ENCODE measurements around the gene SPATC1L. TPM values are rescaled to one million over a fixed set of nuclear protein-coding genes. Genes with fewer than 3 reads are reported as not detected.

Gene SPATC1L
- total and polyA plus RNA-seq, 7 donors, result 1.9 to 6.0 (median 3.9) TPM

DNA sequence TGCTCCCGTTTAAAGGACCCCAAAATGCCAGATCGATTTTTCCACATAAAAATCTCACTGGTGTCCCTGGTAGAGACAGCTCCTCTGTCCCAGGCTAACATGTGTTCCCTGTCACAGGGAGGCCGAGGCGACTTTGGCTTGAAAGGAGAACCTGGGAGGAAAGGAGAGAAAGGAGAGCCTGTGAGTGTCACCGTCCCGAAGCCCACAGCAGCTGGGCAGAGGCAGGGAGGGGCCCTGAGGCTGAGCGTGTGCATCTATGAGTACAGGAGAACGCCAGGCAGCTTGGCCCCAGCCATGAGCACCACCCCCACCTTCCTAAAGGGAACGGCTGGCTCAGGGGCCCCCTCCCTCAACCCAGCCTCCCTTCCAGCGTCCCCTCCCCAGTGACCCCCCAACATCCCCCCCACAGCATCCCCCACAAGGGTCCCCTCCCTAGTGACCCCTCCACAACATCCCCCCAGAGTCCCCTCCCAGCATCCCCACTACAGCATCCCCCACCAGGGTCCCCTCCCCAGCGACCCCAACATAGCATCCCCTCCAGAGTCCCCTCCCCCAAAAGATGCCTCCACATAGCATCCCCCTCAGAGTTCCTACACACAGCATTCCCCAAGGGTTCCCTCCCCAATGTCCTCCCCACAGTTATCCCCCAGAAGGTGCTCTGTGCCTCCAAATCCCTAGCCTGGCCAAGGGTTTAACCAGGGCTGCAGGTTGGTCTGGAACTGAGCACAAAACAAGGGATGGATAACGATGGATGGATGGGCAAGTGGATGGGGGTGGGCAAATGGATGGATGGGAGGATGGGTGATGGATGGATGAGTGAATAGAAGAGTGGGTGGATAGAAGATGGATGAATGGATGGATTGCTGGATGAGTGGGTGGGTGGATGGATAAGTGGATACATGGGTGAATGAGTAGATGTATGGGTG, 61.2 kb downstream of the SPATC1L start:
- intact Hi-C loops (cut with DNase I), result no loop called here
- WGBS, 3 donors, result 80 to 86% (median 82%) methylated on average over 11 to 12 of the region's 12 CpGs
- DNase-seq, result no peak

DNA sequence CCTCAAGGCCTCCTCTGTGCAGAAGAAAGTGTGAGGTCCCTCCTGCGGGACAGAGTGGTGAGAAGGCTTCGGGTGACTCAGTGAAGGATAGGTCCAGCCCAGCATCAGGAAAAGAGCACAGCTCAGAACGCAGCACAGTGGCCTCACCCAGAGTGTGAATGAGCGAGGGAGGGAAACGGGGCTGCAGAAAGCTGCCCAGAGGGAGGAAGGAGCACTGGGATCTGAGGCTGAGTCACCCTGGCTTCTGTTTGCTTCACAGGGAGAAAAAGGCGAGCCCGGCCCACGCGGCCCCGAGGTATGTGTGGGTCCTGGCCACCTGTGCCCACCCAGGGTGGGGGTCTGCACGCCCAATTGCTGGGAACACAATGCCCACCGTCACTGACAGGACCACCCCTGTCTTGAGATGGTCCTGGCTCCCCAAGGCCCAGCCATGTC, 62.0 kb downstream of the SPATC1L start:
- no peak for ATAC-seq
- Histone ChIP-seq H3K4me1 (no peaks in the 10 kb centered on the region), H3K4me3 (no peak overlapping the region), H3K27ac (no peak overlapping the region), H3K9me3 (no peaks in the 10 kb centered on the region), H3K36me3 (ENCODE audit: insufficient read depth in 1 of 2, low read depth in 1 of 2) (peaks cover 0 to 44% of the 10 kb centered on the region in 2 donors), H3K27me3 (ENCODE audit: insufficient read depth in 3 of 3, low read length in 2 of 3) (peaks cover 0 to 9% (median 0%) of the 10 kb centered on the region in 3 donors)
- intact Hi-C loops (cut with DNase I), result no loop called here
- 85 to 93% (median 86%) methylated on average over 12 of the region's 12 CpGs for WGBS, 3 donors
- DNase-seq, result no peak
- TF ChIP-seq, protein P1, sequence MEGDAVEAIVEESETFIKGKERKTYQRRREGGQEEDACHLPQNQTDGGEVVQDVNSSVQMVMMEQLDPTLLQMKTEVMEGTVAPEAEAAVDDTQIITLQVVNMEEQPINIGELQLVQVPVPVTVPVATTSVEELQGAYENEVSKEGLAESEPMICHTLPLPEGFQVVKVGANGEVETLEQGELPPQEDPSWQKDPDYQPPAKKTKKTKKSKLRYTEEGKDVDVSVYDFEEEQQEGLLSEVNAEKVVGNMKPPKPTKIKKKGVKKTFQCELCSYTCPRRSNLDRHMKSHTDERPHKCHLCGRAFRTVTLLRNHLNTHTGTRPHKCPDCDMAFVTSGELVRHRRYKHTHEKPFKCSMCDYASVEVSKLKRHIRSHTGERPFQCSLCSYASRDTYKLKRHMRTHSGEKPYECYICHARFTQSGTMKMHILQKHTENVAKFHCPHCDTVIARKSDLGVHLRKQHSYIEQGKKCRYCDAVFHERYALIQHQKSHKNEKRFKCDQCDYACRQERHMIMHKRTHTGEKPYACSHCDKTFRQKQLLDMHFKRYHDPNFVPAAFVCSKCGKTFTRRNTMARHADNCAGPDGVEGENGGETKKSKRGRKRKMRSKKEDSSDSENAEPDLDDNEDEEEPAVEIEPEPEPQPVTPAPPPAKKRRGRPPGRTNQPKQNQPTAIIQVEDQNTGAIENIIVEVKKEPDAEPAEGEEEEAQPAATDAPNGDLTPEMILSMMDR (IDR thresholded peaks at IDR 0.05), result no peak

More for the DNA sequence above, 61.2 kb downstream of the SPATC1L start:
- no peaks in the 10 kb centered on the region for H3K4me1 ChIP-seq
- H3K36me3 ChIP-seq (ENCODE audit: insufficient read depth in 1 of 2, low read depth in 1 of 2), result peaks cover 0 to 37% of the 10 kb centered on the region in 2 donors
- H3K9me3 ChIP-seq, result no peaks in the 10 kb centered on the region
- no peak for ATAC-seq
- H3K27ac ChIP-seq, result no peak overlapping the region
- peaks cover 0 to 9% (median 0%) of the 10 kb centered on the region in 3 donors for H3K27me3 ChIP-seq (ENCODE audit: insufficient read depth in 3 of 3, low read length in 2 of 3)
- TF ChIP-seq, protein P1 (IDR thresholded peaks at IDR 0.05), result no peak
- H3K4me3 ChIP-seq, result no peak overlapping the region

DNA sequence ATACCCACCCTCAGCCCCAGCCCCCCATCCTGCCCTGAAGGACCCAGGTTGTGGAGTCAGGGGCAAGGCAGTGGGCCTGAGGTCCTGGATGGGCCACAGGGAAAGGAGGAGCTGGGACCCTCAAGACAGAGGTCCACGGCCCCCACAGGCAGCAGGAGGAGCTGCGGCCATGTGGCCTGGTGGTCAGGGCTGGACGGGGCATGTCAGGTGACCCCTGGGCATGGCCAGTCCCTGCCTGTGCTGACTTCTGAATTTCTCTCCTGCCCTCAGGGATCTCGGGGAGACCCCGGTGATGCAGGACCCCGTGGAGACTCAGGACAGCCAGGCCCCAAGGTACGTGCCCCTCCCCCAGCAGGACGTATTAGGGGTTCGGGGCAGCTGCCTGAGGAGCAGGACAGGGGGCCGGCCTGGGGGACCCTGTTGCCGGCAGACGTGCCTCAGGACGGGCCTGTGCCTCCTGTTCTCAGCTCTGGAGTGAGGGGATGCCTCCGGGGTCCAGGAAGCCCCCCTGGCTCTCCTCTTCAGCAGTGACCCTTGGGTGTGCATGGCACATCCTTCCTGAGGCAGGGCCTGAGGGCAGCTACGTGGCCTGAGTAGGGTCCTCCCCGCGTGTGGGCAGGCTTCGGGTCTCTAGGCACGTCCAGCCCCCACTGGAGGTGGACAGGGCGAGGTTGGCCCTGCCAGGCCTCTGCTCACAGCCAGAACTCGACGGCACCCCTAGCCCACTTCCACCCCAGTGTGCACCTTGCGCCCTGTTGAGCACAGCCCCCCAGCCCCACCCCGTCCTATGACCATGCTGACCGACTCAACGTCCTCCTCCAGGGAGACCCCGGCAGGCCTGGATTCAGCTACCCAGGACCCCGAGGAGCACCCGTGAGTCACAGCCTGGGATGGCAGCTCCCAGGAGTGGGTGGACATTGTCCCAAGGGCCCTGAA, 62.7 kb downstream of the SPATC1L start:
- Histone ChIP-seq H3K4me3 (no peak overlapping the region), H3K4me1 (no peaks in the 10 kb centered on the region), H3K27ac (no peak overlapping the region), H3K27me3 (ENCODE audit: insufficient read depth in 3 of 3, low read length in 2 of 3) (peaks cover 0 to 9% (median 0%) of the 10 kb centered on the region in 3 donors), H3K9me3 (no peaks in the 10 kb centered on the region), H3K36me3 (ENCODE audit: insufficient read depth in 1 of 2, low read depth in 1 of 2) (peaks cover 0 to 49% of the 10 kb centered on the region in 2 donors)
- WGBS, 3 donors, result 91 to 93% (median 92%) methylated on average over 27 to 29 of the region's 29 CpGs
- DNase-seq (peak in 1 of 2 donors; percentile 48), ATAC-seq (no peak)
- intact Hi-C loops (cut with DNase I), result no loop called here
- TF ChIP-seq, protein P1 (IDR thresholded peaks at IDR 0.05), result no peak

DNA sequence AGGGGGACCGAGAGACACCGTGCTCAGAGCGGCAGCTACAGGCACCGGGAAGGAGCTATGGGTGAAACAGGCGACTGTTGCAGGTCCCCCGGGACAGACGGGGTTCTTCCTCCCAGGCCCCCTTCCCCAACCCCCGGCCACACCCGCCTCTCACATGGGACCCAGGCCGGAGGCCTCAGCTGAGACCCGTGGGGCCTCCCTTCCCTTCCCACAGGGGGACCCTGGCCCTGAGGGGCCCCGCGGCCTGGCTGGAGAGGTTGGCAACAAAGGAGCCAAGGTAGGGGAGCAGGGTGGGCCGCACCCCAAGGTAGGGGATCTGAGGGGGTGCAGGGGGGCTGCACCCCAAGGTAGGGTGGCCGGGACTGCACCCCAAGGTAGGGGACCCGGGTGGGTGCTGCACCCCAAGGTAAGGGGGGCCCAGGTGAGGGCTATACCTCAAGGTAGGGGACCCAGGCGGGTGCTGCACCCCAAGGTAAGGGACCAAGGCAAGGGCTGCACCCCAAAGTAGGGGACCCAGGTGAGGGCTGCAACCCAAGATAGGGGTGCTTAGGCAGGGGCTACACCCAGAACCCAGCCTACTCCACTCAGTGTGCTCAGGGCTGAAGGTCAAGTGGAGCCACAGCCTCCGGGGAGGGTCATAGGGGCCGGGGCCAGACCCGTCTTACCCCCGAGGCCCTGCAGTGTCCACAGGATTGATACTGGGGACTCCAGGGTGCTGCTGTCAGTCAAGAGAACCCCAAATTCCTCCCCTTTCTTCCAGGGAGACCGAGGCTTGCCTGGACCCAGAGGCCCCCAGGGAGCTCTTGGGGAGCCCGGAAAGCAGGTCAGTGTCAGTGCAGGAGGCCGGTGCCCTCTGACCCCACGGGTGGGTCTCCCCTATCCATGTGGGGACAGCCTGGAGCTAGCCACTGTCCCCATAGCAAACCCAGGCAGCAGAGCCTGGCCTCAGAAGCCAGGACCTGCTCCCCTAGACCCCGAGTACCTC, 63.7 kb downstream of the SPATC1L start:
- ATAC-seq (peak in 1 of 4 donors; percentile 14), DNase-seq (peak; percentile 12 to 42)
- peaks cover 0 to 45% of the 10 kb centered on the region in 2 donors for H3K36me3 ChIP-seq (ENCODE audit: insufficient read depth in 1 of 2, low read depth in 1 of 2)
- no peaks in the 10 kb centered on the region for H3K4me1 ChIP-seq
- no peak overlapping the region for H3K27ac ChIP-seq
- TF ChIP-seq, protein P1 (IDR thresholded peaks at IDR 0.05), result no peak
- H3K9me3 ChIP-seq, result no peaks in the 10 kb centered on the region
- WGBS, 3 donors, result 84 to 87% (median 84%) methylated on average over 22 to 26 of the region's 26 CpGs
- peaks cover 0 to 9% (median 0%) of the 10 kb centered on the region in 3 donors for H3K27me3 ChIP-seq (ENCODE audit: insufficient read depth in 3 of 3, low read length in 2 of 3)
- intact Hi-C loops (cut with DNase I), result no loop called here
- no peak overlapping the region for H3K4me3 ChIP-seq

All from psoas muscle (tissue), 8 donors.